NCI-H187 (cell line): ENCODE data around the gene POC1A.

Experiments used
- DNase-seq, 2 experiments: peaks; one replicate each; lab custom pipeline; 2025; lab: John Stamatoyannopoulos, UW

POC1A gene

DNA sequence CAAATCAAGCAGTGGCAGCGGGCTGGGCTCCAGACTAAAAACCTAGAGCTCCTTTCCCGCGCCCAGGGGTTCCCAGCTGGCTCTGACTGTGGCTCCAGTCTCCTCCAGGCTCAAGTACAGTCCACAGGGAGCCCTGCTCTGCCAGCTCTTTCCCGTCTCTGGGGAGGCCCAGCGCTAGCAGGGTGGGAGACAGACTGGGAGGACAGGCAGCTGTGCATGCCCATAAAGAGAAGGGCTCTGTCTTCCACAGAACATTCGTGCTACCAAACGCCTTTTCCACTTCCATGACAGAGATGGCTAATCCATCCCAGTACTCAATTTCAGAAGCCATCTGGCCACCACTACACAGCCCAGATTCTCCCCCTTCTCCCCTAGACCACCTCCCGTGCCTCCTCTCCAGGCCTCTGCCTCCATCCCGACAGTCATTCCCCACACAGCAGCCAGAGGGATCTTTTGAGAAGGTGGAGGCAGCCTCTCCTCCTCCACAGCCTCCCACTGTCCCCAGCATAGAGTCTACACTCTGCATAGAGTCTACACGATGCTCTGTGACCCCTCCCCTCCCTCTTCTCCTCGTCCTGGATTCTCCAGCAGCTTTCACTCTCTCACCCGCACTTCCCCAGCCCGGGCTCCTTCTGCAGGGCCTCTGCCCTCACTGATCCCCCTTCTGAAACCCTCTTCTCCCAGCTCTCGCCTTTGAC, 91.0 kb downstream of the POC1A start:
- no peak for DNase-seq

DNA sequence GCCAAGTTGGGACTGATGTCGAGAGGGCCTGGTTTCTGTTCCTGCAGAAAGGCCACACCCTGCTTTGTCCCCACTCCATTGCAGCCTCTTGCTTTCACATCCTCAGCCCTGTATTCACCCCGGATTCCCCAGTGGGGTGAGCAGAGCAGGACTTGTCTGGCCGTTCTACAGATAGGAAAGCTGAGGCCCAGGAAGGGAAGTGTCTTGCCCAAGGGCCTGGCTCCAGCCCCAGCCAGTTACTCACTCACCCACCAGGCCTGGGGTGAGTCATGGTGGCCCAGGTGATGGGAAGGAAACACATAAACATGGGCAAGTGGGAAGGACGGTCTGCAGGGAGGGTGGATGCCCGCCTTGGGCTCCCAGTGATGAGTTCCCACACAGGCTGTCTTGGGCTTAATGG, 91.7 kb downstream of the POC1A start:
- no peak for DNase-seq

DNA sequence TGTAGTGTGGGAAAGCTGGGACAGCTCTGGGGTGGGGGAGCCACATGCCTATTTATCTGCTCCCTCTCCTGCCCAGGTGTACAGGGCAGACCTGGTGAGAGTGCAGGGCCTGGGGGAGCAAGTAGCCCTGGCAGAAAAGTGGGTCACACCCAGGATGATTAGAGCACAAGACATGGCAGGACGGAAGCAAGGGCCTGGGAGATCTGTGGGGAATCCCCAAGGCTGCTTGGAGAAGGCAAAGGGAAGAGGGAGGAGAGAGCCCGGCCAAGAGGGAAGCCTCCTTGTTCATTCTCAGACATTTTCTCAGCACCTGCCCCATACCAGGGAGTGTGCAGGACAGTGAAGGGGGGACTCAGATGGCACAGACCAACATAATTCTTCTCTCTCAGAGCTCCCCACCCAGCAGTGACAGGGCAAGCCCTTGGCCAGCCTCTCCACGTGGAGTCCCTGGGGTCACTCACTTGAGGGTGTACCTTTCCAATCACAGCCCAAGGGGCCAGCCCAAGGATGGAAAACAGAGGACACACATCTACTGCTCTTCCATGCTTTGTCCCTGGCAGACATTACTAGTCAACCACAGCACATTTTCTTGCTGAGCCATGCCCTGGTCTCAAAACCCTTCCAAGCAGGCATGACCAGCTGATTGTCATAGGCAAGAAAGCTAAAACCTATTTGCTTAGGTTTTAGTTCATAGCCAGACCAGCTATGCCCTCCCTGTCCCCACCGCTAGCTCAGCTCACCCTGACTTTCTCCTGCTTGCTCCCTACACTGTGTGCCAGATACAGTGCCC, 92.9 kb downstream of the POC1A start:
- DNase-seq: no peak

DNA sequence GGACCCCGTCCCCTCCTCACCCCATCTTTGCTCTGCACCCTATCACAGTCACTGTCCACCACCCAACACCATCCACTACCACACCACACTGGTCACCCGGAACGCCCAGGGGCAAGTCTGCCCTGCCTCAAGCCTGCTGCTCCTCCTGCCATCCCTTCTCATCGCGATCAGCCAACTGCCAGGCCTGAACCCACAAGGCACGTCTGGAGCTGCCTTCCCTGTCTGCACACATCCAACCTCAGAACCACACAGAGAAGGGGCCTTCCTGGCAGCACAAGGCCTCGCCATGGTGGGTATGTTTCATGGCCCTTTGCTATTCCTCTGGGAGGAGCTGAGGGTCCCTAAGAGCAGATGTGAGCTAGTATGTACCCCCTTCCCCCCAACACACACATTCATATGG, 94.4 kb downstream of the POC1A start:
- no peak for DNase-seq

DNA sequence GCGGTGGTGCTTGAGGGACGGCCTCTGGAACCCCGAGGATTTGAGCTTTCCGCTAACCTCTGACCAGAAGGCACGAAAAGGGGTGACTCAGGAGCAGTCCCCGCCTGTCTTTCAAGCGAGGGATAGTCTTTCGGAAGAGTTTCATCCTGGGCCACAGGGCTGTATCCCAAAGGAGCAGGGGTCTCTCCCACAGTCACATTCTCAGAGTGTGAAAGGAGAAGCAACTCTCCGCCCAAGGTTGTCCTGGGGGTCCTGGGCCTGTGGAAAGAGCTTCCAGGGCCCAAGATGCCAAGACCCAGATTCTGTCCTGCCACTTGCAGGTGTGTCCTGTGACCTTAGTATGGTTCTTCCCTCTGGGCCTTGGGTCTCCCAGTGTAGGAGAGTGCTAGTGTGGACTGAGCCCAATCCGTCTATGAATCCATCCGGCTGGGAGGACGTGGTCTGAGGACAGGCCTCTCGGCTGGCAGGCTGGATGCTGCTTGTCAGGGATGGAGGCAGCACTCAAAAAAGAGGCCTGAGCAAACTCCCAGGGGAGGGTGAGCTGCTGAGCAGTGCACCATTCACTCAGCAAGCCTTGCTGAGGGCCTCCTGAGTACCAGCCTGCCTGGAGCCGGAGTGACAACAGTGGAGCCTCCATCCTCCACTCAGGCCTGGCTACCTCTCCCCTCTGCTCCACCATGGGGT, 96.3 kb downstream of the POC1A start:
- peak in 1 of 2 experiments; percentile 20 for DNase-seq

DNA sequence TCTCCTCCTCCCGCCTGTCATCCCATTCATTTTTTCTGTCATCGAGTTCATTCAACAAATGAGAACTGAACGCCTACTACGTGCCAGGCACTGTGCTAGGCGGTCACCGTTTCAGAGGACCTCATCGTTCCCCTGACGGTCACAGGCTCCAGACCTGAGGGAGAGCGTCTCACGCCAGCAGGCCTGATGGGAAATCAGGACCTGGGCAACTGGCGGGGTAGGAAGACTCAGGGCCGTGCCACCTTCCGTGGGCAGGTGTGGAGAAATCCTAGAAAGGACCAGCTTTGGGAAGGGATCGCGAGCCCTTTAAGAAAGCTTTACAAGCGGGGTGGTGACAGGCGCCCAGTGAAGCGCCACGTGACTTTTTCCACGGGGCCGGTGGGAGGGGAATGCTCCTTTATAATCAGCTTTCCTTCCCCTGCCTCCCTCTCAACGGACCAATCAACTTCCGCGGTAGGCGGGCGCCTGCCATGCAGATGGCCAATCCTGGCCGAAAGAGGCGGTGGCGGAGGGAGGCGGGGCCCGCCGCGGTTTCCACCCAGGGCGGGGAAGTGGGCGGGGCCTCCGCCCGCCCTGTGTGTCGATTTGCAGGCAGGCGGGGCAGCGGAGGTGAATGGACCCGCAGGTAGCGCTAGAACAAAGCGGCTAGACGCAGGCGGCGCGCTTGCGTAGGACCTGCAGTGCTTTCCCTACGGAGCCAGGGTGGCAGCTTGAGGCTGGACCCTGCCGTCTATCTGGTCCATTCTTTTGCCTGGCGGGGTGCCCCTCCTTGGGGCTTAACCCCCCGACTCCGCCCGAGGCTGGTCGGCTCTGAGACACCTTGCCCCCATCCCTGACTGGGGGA, 97.0 kb downstream of the POC1A start:
- peak; percentile 89 to 92 for DNase-seq

DNA sequence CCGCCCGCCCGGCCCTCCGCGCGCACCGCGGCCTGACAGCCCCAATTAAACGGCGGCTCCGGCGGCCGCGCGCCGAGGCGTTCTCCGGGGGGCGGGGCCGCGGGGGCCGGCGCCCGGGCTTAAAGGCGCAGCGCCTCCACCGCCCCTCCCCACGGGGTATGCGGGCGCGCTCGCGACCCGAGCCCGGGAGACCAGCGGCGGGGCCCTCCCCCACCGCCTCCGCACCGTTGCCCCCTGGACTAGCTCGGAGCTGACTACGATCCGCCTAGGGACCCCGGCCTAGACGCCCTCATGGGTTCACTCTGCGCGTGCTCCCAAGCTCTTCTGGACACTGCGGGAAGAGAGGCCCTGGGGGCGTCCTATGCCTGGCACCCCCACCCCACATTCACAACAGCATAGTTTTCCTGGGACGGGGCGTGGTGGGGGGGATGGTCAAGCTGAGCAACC, 97.7 kb downstream of the POC1A start, which contains the start of gene DUSP7:
TSS of gene DUSP7 (minus strand) at position 51 of the 447 bp plus-strand sequence. CDS start 205 bp downstream, outside the sequence.
- peak; percentile 34 to 43 for DNase-seq

DNA sequence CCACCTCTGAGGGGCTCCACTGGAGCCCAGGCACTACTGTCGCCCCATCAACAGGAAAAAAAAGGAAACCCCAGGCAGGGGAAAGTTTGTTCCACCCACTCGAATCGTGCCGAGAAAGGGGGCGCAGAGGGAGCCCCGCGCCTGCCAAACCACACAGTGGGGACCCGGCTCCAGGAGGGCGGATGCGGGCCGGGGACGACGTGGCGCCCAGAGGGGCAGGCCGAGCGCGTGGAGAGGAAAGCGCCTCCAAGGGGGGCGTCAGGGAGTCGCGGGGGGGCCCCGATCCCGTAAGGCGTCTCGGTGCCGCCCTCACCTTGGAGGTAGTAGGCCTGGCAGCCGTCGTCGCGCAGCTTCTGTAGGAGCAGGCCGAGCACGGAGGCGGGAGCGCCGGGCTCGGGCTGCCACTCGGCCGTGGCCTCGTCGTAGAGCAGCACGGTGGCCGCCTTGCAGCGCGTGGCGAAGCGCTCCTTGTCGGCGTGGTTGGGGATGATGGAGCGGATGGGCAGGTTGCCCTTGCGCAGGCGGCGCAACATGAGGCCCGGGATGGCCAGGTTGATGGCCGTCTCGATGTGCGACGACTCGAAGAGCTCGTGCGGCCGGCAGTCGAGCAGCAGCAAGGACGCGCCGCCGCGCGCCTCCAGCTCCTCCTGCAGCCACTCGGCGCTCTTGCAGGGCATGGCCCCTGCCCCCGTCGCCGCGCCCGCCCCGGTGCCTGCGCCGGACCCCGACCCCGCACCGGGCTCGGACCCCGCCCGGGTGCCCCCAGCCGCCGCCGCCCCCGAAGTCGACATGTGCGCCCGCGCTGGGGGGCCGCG, 98.5 kb downstream of the POC1A start:
- no peak for DNase-seq

DNA sequence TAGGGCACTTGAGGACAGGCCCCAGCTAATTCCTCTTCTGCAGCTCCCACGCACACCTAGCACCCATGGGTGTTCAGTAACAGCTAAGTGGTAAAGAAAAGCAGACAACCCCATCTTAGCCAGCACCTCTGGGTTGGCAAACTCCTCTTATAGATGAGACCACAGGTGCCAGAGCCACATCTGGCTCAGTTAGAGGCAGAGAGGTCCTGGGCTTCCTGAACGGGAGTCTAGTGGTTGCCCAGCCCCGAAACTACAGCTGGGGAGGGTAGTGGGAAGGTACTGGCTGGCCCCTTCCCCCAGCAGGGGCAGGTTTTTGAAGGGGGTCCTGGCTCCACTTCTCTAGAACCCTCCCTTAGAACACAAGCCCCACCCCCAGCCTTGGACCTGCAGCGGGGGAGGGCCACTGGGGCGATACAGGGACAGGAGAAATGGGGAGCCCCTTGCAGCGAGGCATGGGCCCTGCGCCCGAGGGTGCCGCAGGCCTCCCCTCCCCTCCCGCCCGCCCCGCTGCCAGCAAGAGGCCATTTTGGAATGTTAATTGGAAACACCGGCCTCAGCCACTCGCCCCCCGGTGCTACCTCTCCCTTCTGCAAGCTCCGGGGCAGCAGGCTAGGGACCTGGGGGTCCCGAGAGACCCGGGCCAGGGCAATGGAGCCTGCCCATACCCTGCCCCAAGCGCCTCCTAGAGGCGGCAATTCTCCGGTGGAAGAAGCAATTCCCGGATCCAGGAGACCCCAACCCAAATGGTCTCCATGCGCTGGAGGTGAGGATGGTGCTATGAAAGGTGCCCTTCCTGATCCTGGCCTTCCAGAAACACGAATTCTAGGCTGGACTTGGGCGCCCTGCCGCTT, 99.3 kb downstream of the POC1A start:
- DNase-seq: no peak

DNA sequence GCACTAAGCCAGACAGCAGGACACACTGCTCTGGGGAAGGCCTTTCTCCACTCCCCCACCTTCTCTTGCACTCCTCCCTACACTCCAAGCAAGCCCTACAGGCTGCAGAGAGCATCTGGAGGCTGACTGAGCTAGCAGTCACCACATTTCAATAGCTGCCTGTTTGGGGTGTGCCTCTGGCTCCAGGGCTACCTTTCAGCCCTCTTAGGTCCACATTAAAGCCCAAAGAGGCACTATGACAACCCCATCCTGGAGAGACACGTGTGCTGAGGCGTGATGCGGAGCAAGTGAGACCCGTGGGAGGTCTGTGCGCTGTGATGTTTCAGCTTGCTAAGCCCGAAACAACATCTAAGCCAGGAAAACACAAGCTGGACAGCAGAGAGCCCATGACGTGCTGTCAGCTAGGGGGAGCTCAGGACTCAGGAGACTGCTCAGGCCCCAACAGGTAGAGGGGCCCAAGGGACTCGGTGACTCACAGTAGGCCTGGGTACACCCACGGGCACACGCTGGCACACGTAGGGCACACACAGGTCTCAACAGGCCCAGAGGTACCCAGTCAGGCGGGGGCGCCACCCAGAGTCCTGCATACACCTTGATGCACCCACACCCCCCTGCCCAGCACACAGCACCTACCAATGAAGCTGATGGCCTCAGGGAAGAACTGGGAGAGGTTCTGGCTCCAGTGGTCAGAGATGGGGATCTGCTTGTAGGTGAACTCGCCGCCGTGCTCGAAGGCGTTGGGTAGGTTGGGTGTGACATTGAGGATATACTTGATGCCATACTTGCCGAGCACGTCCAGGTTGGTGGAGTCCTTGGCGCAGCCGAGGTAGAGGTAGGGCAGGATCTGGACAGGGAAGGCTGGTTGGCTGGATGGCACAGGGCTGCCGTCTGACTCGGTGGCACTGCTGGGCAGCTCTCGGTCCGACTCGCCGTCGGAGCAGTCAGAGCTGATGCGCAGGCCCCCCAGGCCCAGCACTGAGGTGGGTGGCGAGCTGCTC, 100.6 kb downstream of the POC1A start:
- DNase-seq: no peak

DNA sequence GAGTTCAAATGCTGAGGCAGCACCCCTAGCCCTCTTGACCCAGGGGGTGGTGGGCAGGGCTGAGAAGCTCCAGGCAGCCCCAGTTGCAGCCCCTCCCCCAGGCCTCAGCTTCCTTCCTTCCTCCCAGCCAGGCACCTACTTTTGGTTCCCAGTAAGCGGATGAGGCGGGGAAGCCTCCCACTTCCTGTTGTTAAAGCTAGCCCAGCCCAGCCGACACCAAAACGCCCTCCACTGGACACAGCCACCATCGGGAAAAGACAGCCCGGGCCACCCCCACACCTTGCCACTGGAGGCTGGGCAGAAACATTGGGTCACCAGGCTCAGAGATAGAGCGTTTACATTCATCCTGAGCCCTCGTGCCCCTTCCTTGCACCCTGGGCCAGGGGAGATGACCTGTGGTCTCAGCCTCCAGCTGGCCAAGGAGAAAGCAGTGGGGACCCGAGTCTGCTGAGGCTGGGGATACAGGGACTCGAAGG, 101.4 kb downstream of the POC1A start:
- DNase-seq: no peak

DNA sequence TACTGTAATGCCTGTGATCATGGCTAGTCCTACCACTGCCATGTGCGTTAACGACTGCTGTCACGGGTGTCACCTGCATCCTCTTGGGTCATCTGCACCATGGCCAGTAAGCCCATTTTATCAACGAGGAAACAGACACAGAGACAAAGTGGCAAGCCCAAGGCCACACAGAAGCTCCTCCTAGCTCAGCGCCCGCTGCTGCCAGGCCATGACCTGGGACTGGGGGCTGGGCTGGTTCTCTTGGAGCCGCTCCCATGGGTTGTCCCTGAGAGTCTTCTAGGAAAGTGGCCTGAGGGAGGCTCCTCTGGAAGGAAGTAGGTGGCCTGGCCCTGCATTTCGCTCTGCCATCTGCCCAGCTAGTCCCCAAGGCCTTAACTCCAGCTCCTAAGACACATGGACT, 102.8 kb downstream of the POC1A start:
- no peak for DNase-seq

DNA sequence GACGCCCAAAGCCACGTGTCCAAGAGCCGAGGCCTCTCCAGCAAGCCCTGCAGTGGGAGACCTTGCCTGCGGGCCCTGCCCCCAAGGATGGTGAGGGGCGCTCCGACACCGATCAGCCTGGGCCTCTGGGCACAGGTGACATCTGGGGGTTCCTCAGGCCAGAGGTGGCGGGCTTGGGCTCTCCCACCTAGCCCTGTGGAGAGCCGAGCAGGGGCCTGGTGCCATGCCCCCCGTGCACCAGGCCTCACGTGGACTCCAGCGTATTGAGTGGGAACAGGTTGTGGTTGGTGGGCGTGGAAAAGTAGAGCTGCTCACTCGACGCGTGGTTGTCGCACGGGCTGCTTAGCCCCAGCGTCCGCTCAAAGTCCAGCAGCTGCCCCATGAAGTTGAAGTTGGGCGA, 103.7 kb downstream of the POC1A start:
- no peak for DNase-seq

DNA sequence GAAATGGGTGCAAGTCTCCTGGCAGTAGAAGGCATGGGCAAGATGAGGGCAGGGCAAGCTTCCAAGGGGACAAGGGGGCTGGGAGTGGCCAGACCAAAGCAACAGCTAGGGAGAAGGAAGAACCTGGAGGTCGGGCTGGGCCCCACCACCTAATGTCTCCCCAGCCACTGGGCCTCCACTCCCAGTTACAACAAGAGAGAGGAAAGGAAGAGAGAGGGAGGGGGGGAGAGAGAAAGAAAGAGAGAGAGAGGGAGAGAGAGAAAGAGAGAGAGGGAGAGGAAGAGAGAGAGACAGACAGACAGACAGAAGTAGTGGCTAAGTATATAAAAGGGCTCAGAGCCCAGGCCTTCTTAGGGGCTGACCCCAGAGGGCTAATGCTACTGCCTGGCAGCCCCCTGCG, 104.7 kb downstream of the POC1A start:
- DNase-seq: no peak

DNA sequence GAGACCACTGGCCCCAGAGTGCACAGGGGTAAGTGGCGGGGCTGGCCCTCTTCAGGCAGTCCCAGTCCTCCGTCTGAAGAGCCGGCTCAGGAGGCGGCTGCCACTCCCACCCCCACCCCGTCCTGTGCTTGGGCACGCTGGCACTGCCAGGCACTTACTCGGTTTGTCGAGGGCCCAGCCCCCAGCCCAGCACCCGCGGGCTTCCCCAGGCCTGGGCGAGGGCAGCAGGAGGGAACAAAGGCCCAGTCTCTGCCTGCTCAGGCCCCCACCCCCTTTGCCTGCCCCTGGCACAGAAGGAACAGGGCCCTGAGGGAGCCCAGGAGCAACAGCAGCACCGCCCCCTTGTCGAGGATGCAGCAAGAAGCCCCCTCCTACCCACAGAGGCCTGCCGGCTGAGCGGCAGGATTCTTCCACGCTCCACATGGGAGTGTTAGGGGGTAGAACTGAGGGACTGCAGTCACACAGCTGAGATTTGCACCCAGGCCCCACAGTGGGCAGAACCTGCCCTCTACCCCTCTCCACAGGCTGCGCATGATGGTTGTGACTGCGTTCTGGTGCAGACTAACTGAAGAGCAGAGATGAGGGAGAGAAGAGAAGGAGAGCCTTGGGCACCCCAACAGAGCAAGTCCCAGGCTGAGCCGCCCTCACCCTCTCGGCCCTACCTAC, 106.8 kb downstream of the POC1A start:
- no peak for DNase-seq

DNA sequence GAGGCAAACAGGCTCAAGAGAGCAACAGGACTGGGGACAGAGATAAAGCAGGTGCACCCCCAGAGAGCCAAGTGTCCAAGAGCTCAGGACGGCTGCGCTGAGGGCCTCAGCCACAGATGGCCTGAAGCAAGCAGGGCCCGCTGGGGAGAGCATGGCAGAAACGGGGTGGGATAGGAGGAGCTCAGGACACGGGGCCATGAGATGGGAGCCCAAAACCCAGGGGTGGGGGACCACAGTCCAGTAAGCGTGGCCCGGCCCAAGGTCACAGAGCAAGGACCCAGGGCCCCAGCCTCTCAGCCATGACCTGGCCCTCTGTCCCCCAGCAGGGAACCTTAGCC, 107.4 kb downstream of the POC1A start:
- DNase-seq: no peak

DNA sequence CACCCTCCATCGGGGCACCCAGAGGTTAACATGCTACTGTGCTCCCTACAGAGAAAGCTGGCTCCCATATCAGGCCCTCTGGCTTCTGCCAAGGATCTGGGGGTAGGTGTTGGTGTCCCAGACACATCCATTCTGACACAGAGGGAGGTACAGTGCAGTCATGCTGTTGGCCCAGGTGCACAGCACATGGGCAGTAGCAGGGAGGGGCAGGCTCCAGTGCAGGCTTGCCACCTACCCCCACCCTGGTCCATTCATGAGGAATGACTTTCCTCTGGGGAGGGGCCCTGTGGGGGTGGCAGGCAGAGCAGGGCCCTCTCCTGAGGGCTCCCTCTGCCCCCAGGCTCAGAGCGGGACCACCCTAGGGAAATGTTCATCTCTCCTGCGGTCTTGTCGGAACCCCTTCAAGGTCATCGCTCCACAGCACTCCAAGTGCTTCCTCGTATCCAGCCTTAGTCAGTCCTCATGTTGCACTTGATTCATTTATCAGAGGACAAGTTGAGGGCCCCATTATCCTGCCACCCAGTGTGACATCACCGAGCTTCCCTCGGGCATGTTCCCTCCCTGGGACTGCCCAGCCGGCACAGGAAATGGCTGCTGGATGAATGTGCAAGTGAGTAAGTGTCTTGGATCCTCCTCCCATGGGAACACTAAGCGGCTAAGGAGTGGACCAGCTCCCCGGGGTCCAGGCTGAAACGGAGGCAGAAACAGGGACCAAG, 107.9 kb downstream of the POC1A start:
- DNase-seq: no peak
